Measurements from ENCODE around the gene OR1S1.
"Not testable (repeated sequence)": the region's sequence is repeated elsewhere in the genome, so short reads cannot be mapped to it uniquely, and the experiment has no call there.

OR1S1 gene

DNA sequence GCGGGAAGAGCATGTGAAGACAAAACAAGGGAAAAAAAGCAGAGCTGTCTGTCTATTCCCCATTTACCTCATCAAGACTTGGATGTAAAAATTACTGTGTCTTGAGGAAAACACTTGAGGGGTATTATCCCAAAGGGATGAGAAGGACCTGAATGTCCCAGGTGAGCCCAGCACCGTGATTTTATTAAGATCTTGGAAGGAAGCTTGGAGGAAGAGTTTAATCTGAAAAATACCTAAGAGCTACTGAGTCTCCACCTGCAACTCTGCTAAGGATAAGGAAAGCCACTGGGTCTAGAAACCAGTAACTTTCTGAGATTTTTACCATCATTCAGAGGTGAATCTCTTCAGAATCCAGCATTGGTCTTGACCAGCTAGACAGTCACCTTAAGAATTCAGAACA is at the start of gene OR1S1:
OR1S1 (plus strand) TSS at position 301 of the 400 bp plus-strand sequence.
- DNase-seq (ENCODE audit: low spot score); FAIRE-seq: not testable (repeated sequence)

- no peak for DNase-seq (ENCODE audit: low spot score)
- no peak for FAIRE-seq
Measured at GRCh38 chr11:58164389-58164788, 48.1 kb upstream of the OR1S1 start.

DNA sequence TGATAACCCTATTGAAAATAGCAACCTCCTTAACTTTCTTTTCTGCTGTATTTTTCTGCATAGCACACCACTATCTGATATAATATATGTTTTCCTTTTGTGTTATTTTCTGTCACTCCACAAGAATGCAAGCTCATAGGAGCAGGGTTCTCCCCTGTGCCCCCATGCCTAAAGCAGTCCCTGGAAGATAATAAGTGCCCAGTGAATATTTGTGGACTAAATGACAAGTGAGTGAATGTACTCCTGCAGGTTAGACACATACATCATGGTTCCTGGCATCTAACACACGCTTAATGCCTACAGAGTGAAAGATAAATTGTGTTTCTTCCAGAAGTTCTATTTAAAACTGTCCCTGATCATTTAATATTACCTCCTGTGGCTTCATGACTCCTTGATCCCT is 47.5 kb upstream of the OR1S1 start:
- DNase-seq (ENCODE audit: low spot score) (no peak), FAIRE-seq (no peak)

DNA sequence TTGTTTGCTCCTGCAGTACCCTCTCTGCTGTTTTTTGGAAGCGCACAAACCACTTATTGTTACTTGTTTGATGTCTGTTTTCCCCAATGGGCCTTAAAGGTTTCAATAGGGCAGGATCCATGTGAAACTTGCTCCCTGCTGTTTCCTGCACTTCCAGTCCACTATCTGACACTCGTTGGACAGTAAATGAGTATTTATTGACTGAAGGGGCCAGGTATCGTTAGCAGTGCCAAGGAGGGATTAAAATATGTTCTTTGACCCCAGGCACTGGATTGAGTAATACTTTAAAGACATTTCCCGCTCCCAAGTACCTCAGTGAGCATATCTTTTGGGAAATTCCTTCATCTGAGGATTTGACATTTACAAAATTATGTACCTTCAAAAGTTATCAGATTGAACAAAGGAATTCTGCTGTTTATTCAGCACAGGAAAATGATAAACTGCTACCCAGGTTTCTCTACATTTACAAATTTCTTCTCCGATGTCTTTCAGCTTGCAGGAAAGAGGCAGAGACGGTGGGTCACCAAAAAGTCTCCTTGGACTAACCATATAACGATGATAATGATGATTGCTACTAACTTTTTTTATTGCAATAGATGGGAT is 46.9 kb upstream of the OR1S1 start:
- no peak for FAIRE-seq

GRCh38 chr11:58177409-58178054 is 35.0 kb upstream of the OR1S1 start:
- DNase-seq (ENCODE audit: low spot score) = no peak
- no peak for FAIRE-seq

More for the DNA sequence above, 46.9 kb upstream of the OR1S1 start:
- no peak for DNase-seq (ENCODE audit: low spot score)

GRCh38 chr11:58178444-58178843 is 34.1 kb upstream of the OR1S1 start:
- FAIRE-seq (no peak), DNase-seq (ENCODE audit: low spot score) (no peak)

DNA sequence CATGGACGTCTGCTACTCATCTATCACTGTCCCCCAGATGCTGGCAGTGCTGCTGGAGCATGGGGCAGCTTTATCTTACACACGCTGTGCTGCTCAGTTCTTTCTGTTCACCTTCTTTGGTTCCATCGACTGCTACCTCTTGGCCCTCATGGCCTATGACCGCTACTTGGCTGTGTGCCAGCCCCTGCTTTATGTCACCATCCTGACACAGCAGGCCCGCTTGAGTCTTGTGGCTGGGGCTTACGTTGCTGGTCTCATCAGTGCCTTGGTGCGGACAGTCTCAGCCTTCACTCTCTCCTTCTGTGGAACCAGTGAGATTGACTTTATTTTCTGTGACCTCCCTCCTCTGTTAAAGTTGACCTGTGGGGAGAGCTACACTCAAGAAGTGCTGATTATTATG is 32.9 kb upstream of the OR1S1 start:
- DNase-seq (ENCODE audit: low spot score) = no peak

DNA sequence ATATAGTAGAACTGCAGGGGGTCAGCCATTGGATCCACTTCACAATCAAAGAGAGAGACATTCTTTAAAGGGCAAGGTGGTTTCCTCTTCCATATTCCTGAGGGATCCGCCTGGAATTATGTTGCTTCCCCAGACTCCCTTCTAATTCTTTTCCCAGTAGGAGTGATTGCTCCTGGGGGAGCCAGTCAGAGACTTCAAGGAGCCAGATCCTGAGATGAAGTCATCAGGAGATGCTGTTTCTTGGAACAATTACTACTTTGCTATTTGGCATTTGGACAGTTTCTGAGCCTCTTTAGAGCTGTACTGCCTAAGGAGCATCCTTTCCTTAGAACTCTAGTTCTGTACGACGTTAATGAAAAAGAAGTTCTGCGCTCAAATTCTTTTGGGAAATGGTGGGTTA is 25.6 kb upstream of the OR1S1 start:
- FAIRE-seq (no peak), DNase-seq (ENCODE audit: low spot score) (no peak)

More for the DNA sequence above, 32.9 kb upstream of the OR1S1 start:
- no peak for FAIRE-seq

- DNase-seq (ENCODE audit: low spot score) (no peak), FAIRE-seq (no peak)
Measured at GRCh38 chr11:58188770-58189169, 23.8 kb upstream of the OR1S1 start, which contains the start of gene OR9Q2. Gene OR9Q2 (plus strand): TSS chr11:58189070. CDS start chr11:58190491, 1,421 bp downstream.

GRCh38 chr11:58192229-58192628 is 20.3 kb upstream of the OR1S1 start:
- no peak for FAIRE-seq
- no peak for DNase-seq (ENCODE audit: low spot score)

- no peak for DNase-seq (ENCODE audit: low spot score)
- FAIRE-seq = no peak
Measured at GRCh38 chr11:58193391-58193790, 19.1 kb upstream of the OR1S1 start.

- DNase-seq (ENCODE audit: low spot score) (no peak), FAIRE-seq (no peak)
Measured at GRCh38 chr11:58195939-58196338, 16.6 kb upstream of the OR1S1 start.

- no peak for FAIRE-seq
- no peak for DNase-seq (ENCODE audit: low spot score)
Measured at GRCh38 chr11:58199271-58199670, 13.2 kb upstream of the OR1S1 start.

DNA sequence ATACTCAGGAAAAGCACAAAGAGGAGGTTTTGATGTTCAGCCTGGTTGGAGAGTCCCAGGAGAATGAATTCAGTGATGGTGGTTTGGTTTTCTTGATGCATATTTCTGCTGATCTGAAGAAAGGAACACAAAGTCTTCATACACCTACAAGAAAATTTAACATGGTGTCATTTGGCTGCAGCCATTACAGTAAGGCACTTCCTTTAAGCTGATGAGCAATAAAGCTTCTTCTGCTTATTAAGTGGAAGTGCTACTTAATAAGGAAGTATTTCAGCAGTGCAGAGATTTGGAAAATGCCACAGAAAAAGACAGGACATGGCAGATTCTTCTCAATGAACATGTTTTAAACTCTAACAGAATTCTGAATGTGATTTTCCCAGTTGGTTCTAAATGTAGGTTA is 8.5 kb upstream of the OR1S1 start, which contains the start of gene OR1S2:
OR1S2 (minus strand) TSS at position 101 of the 400 bp plus-strand sequence; CDS start at position 101, 0 bp downstream.
- FAIRE-seq (no peak), DNase-seq (ENCODE audit: low spot score) (no peak)

GRCh38 chr11:58216476-58216875 is 4.0 kb downstream of the OR1S1 start:
- DNase-seq (ENCODE audit: low spot score) (no peak), FAIRE-seq (no peak)

DNA sequence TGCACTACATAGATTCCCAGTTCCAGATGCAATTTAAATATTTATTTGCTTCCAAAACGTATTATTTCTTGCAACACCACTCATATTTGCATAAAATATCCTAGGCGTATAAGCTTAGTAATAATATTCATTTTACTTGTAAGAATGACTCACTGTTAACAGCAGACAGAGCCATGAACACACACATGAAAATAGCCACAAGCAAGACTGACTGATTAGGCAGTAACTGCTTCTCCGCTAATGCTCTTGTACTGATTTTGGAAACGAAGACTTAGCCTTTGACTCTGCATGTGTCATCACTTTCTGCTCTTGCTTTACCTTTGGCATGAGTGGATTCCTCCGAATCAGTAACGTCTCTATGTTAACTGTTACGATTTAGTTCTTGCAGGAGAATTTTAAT is 10.2 kb downstream of the OR1S1 start:
- DNase-seq (ENCODE audit: low spot score) (no peak), FAIRE-seq (no peak)

DNA sequence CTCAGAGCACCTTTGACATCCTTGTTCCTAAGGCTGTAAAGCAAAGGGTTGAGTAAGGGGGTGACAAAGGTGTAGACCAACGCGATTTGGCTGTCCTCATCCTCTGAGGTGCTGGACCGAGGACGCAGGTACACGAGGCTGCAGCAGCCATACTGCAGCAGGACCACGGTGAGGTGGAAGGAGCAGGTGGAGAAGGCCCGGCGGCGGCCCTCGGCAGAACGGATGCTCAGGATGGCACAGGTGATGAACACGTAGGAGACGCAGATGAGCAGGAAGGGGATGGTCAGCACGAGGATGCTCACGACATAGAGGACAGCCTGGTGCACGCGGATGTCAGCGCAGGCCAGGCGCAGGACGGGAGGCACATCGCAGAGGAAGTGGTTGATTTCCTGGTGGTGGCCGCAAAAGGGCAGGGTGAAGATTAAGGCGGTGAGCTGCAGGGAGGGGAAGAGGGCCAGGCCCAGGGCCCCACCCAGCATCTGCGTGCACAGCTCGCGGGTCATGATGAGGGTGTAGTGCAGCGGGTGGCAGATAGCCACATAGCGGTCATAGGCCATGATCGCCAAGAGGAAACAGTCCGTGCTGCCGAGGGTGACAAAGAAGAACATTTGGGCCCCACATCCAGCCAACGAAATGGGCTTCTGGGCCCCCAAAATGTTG is 15.6 kb downstream of the OR1S1 start:
- FAIRE-seq (peak; percentile 48), DNase-seq (ENCODE audit: low spot score) (no peak)

GRCh38 chr11:58243954-58244353 is 31.4 kb downstream of the OR1S1 start:
- FAIRE-seq = no peak

DNA sequence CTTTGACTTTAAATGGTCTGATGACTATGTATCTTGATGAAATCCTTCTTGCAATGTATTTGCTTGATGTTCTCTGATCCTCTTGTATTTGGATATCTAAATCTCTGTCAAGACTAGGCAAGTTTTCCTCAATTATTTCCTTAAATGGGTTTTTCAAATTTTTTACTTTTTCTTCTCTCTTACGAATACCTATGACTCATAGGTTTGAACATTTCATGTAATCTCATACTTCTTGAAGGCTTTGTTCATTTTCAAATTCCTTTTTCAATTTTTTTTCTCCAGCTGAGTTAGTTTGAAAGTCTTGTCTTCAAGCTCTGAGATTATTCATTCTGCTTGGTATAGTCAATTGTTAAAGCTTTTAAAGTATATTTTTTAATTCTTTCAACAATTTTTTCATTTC is 42.4 kb downstream of the OR1S1 start:
- DNase-seq (ENCODE audit: low spot score) (no peak), FAIRE-seq (no peak)

More at GRCh38 chr11:58243954-58244353, 31.4 kb downstream of the OR1S1 start:
- no peak for DNase-seq (ENCODE audit: low spot score)

- no peak for DNase-seq (ENCODE audit: low spot score)
- no peak for FAIRE-seq
Measured at GRCh38 chr11:58259983-58260382, 47.5 kb downstream of the OR1S1 start.
